HEK293 (cell line): Measurements from ENCODE around the gene RTRAF.

Experiments
- CTCF ChIA-PET: fragments of 350-600 bp; formaldehyde crosslinking; extraction: SDS; loops from one replicate; lab custom pipeline; 2021; ENCODE audit warnings: antibody characterized with exemption; lab: Yijun Ruan, JAX
- POLR2A ChIA-PET: fragments of 300-600 bp; formaldehyde crosslinking; extraction: SDS; loops from one replicate; lab custom pipeline; 2020; ENCODE audit warnings: antibody characterized with exemption, inconsistent platforms; lab: Yijun Ruan, JAX
- H3K27ac ChIP-seq: fragments of 200-500 bp; sonication (Bioruptor generic); 2 replicates; pipeline ENCODE4 v1.5.1; 2014; ENCODE audit warnings: low read depth, low read length, control low read depth, inconsistent platforms; ENCODE audit errors: extremely low read depth
- H3K36me3 ChIP-seq, 2 experiments: fragments of 200-500 bp in 1 of 2; sonication (Bioruptor generic) in 1 of 2; 1 replicate in 1 of 2; 2 replicates in 1 of 2; pipeline ENCODE4 v1.5.1; 2014 to 2017; ENCODE audit warnings: inconsistent platforms in 2 of 2, low read length in 2 of 2; ENCODE audit not compliant: control insufficient read depth in 2 of 2, insufficient read depth in 1 of 2
- H3K4me1 ChIP-seq: fragments of 200-500 bp; sonication (Bioruptor generic); 2 replicates; pipeline ENCODE4 v1.5.1; 2014; ENCODE audit warnings: mild to moderate bottlenecking, low read length, inconsistent platforms; ENCODE audit not compliant: control insufficient read depth, insufficient read depth
- H3K4me3 ChIP-seq: 2 replicates; pipeline ENCODE4 v1.5.1; 2011; ENCODE audit warnings: low read depth, mild to moderate bottlenecking, control low read depth, low read length, moderate library complexity
- H3K9me3 ChIP-seq: fragments of 200-500 bp; sonication (Bioruptor generic); 2 replicates; pipeline ENCODE4 v1.5.1; 2014; ENCODE audit warnings: low read depth, low read length, inconsistent platforms; ENCODE audit not compliant: control insufficient read depth, insufficient read depth
- HIC1 ChIP-seq: fragments of 450-650 bp; formaldehyde crosslinking; IDR thresholded peaks from 2 replicates; pipeline ENCODE4 v1.5.1; 2016; ENCODE audit warnings: missing biosample characterization, missing genetic modification characterization
- HOXC10 ChIP-seq: sonication (generic); formaldehyde crosslinking; IDR thresholded peaks from 2 replicates; pipeline ENCODE4 v1.8.1; 2023; ENCODE audit warnings: mild to moderate bottlenecking, missing genetic modification reagents
- MYNN ChIP-seq: fragments of 450-650 bp; formaldehyde crosslinking; IDR thresholded peaks from 2 replicates; pipeline ENCODE4 v1.5.1; 2016; ENCODE audit warnings: missing biosample characterization, missing genetic modification characterization, borderline replicate concordance
- SP3 ChIP-seq: fragments of 450-650 bp; formaldehyde crosslinking; IDR thresholded peaks from 2 replicates; pipeline ENCODE4 v1.5.1; 2016; ENCODE audit warnings: missing biosample characterization, missing genetic modification characterization
- ZBTB1 ChIP-seq: fragments of 450-650 bp; formaldehyde crosslinking; IDR thresholded peaks from 2 replicates; pipeline ENCODE4 v1.5.1; 2016; ENCODE audit warnings: missing biosample characterization, missing genetic modification characterization
- ZBTB11 ChIP-seq: fragments of 450-650 bp; formaldehyde crosslinking; conservative IDR thresholded peaks from 2 replicates; pipeline ENCODE4 v1.5.1; 2016; ENCODE audit warnings: low read depth, missing biosample characterization, missing genetic modification characterization
- ZFP41 ChIP-seq: fragments of 450-650 bp; formaldehyde crosslinking; IDR thresholded peaks from 2 replicates; pipeline ENCODE4 v1.5.1; 2016; ENCODE audit warnings: missing biosample characterization, missing genetic modification characterization, borderline replicate concordance
- ZNF114 ChIP-seq: fragments of 450-650 bp; formaldehyde crosslinking; IDR thresholded peaks from 2 replicates; pipeline ENCODE4 v1.5.0; 2017; ENCODE audit warnings: missing biosample characterization, missing genetic modification characterization
- ZNF280C ChIP-seq: fragments of 450-650 bp; formaldehyde crosslinking; IDR thresholded peaks from 2 replicates; pipeline ENCODE4 v1.5.1; 2016; ENCODE audit warnings: missing biosample characterization, missing genetic modification characterization
- ZNF530 ChIP-seq: fragments of 450-650 bp; formaldehyde crosslinking; IDR thresholded peaks from 2 replicates; pipeline ENCODE4 v1.5.1; 2016; ENCODE audit warnings: low read depth, missing biosample characterization, missing genetic modification characterization
- ZNF843 ChIP-seq: fragments of 450-650 bp; formaldehyde crosslinking; IDR thresholded peaks from 2 replicates; pipeline ENCODE4 v1.5.1; 2016; ENCODE audit warnings: missing biosample characterization, missing genetic modification characterization
- ZSCAN23 ChIP-seq: fragments of 450-650 bp; formaldehyde crosslinking; IDR thresholded peaks from 2 replicates; pipeline ENCODE4 v1.5.1; 2016; ENCODE audit warnings: missing biosample characterization, missing genetic modification characterization
- TF ChIP-seq, protein P1 (sequence below): fragments of 450-650 bp; formaldehyde crosslinking; IDR thresholded peaks from 2 replicates; pipeline ENCODE4 v1.5.1; 2017; ENCODE audit warnings: missing biosample characterization, missing genetic modification characterization
- TF ChIP-seq, protein P2 (sequence below): fragments of 450-650 bp; formaldehyde crosslinking; IDR thresholded peaks from 2 replicates; pipeline ENCODE4 v1.5.1; 2016; ENCODE audit warnings: missing biosample characterization, missing genetic modification characterization
- TF ChIP-seq, protein P3 (sequence below): fragments of 450-650 bp; formaldehyde crosslinking; IDR thresholded peaks from 2 replicates; pipeline ENCODE4 v1.5.1; 2017; ENCODE audit warnings: missing biosample characterization, missing genetic modification characterization
- TF ChIP-seq, protein P4 (sequence below): fragments of 450-650 bp; formaldehyde crosslinking; IDR thresholded peaks from 2 replicates; pipeline ENCODE4 v1.5.1; 2016; ENCODE audit warnings: missing biosample characterization, missing genetic modification characterization

The RTRAF gene

GRCh38 chr14:52048641-52049204, 59.4 kb downstream of the RTRAF start (continued):
- TF ChIP-seq ZNF280C (tag by site-specific recombination), result no peak
- TF ChIP-seq, protein P1, sequence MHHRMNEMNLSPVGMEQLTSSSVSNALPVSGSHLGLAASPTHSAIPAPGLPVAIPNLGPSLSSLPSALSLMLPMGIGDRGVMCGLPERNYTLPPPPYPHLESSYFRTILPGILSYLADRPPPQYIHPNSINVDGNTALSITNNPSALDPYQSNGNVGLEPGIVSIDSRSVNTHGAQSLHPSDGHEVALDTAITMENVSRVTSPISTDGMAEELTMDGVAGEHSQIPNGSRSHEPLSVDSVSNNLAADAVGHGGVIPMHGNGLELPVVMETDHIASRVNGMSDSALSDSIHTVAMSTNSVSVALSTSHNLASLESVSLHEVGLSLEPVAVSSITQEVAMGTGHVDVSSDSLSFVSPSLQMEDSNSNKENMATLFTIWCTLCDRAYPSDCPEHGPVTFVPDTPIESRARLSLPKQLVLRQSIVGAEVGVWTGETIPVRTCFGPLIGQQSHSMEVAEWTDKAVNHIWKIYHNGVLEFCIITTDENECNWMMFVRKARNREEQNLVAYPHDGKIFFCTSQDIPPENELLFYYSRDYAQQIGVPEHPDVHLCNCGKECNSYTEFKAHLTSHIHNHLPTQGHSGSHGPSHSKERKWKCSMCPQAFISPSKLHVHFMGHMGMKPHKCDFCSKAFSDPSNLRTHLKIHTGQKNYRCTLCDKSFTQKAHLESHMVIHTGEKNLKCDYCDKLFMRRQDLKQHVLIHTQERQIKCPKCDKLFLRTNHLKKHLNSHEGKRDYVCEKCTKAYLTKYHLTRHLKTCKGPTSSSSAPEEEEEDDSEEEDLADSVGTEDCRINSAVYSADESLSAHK, result peak; percentile 60
- TF ChIP-seq, protein P2, sequence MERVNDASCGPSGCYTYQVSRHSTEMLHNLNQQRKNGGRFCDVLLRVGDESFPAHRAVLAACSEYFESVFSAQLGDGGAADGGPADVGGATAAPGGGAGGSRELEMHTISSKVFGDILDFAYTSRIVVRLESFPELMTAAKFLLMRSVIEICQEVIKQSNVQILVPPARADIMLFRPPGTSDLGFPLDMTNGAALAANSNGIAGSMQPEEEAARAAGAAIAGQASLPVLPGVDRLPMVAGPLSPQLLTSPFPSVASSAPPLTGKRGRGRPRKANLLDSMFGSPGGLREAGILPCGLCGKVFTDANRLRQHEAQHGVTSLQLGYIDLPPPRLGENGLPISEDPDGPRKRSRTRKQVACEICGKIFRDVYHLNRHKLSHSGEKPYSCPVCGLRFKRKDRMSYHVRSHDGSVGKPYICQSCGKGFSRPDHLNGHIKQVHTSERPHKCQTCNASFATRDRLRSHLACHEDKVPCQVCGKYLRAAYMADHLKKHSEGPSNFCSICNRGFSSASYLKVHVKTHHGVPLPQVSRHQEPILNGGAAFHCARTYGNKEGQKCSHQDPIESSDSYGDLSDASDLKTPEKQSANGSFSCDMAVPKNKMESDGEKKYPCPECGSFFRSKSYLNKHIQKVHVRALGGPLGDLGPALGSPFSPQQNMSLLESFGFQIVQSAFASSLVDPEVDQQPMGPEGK, result no peak

- POLR2A ChIA-PET, result no interaction called here
- CTCF ChIA-PET, result no interaction called here
- Histone ChIP-seq H3K27ac (no peak overlapping the region), H3K36me3 (peaks cover 0 to 8% of the 10 kb centered on the region in 2 experiments; a peak in 1 of 3 replicates), H3K4me1 (no peaks in the 10 kb centered on the region), H3K4me3 (no peak overlapping the region), H3K9me3 (no peaks in the 10 kb centered on the region)
- TF ChIP-seq ZBTB11 (no peak), ZBTB1 (no peak), SP3 (tag by site-specific recombination) (no peak), ZNF843 (tag by site-specific recombination) (no peak), ZFP41 (tag by site-specific recombination) (no peak), MYNN (tag by site-specific recombination) (no peak), HIC1 (tag by site-specific recombination) (no peak), HOXC10 (CRISPR knock-in tag) (no peak), ZSCAN23 (tag by site-specific recombination) (no peak), ZNF530 (no peak), ZNF114 (tag by site-specific recombination) (no peak)
- TF ChIP-seq, protein P3, sequence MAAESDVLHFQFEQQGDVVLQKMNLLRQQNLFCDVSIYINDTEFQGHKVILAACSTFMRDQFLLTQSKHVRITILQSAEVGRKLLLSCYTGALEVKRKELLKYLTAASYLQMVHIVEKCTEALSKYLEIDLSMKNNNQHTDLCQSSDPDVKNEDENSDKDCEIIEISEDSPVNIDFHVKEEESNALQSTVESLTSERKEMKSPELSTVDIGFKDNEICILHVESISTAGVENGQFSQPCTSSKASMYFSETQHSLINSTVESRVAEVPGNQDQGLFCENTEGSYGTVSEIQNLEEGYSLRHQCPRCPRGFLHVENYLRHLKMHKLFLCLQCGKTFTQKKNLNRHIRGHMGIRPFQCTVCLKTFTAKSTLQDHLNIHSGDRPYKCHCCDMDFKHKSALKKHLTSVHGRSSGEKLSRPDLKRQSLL, result no peak
- TF ChIP-seq, protein P4, sequence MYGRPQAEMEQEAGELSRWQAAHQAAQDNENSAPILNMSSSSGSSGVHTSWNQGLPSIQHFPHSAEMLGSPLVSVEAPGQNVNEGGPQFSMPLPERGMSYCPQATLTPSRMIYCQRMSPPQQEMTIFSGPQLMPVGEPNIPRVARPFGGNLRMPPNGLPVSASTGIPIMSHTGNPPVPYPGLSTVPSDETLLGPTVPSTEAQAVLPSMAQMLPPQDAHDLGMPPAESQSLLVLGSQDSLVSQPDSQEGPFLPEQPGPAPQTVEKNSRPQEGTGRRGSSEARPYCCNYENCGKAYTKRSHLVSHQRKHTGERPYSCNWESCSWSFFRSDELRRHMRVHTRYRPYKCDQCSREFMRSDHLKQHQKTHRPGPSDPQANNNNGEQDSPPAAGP, result no peak
Observed at GRCh38 chr14:52049271-52049670, 59.9 kb downstream of the RTRAF start.
